Retinal pigment epithelial cell (primary cell): ENCODE data around the gene PNMA6A.

Experiments
- DNase-seq: peaks from one replicate; pipeline ENCODE4 v3.0.0-alpha.2; 2010; ENCODE audit warnings: low read depth
- H3K4me3 ChIP-seq: 2 replicates; pipeline ENCODE4 v1.5.1; 2011; ENCODE audit warnings: mild to moderate bottlenecking, low read length, control low read depth, moderate library complexity
- CTCF ChIP-seq: conservative IDR thresholded peaks from 2 replicates; pipeline ENCODE4 v1.5.1; 2011; ENCODE audit warnings: low read depth, low read length, control low read depth, inconsistent platforms

The PNMA6A gene

GRCh38 chrX:153055871-153056749 is 16.1 kb upstream of the PNMA6A start, which contains the start of gene PNMA3:
TSS of gene PNMA3 (plus strand) at chrX:153056470. CDS start at chrX:153057056, 586 bp downstream.
- DNase-seq = no peak
- TF ChIP-seq CTCF = no peak

GRCh38 chrX:153057281-153057680 is 15.0 kb upstream of the PNMA6A start:
- no peak for DNase-seq
- no peak overlapping the region for H3K4me3 ChIP-seq
- TF ChIP-seq CTCF = no peak

More at GRCh38 chrX:153055871-153056749, 16.1 kb upstream of the PNMA6A start, which contains the start of gene PNMA3:
- no peak within 1 kb of the TSS for H3K4me3 ChIP-seq

- no peak overlapping the region for H3K4me3 ChIP-seq
- no peak for TF ChIP-seq CTCF
Measured at GRCh38 chrX:153059191-153060094, 12.8 kb upstream of the PNMA6A start.

GRCh38 chrX:153060095-153060445 is 12.2 kb upstream of the PNMA6A start:
- no peak for TF ChIP-seq CTCF
- DNase-seq = no peak
- H3K4me3 ChIP-seq = no peak overlapping the region

More at GRCh38 chrX:153059191-153060094, 12.8 kb upstream of the PNMA6A start:
- DNase-seq = no peak

GRCh38 chrX:153061732-153062131 is 10.5 kb upstream of the PNMA6A start:
- DNase-seq = peak; percentile 9
- no peak overlapping the region for H3K4me3 ChIP-seq
- TF ChIP-seq CTCF = no peak

GRCh38 chrX:153063315-153063714 is 8.9 kb upstream of the PNMA6A start:
- no peak for TF ChIP-seq CTCF
- no peak for DNase-seq
- no peak overlapping the region for H3K4me3 ChIP-seq
